Astrocyte of the cerebellum (primary cell): ENCODE data around the gene MAPK14.

Experiments
- DNase-seq: peaks from one replicate; pipeline ENCODE4 v3.0.0-alpha.2; 2011; ENCODE audit warnings: low read depth
- H3K4me3 ChIP-seq: 2 replicates; pipeline ENCODE4 v1.5.1; 2011; ENCODE audit warnings: mild to moderate bottlenecking, low read depth, low read length, moderate library complexity
- CTCF ChIP-seq: IDR thresholded peaks from 2 replicates; pipeline ENCODE4 v1.5.1; 2012; ENCODE audit warnings: low read length, low read depth, moderate library complexity, mild to moderate bottlenecking; ENCODE audit errors: missing control alignments
- in situ Hi-C: cut with HindIII; loops from 2 replicates; pipeline ENCODE4 v1.10.0; 2017; ENCODE audit warnings: low sequenced_read_pairs

MAPK14 gene

GRCh38 chr6:36034441-36034840 lies 6.8 kb downstream of the MAPK14 start:
- no peak for TF ChIP-seq CTCF
- H3K4me3 ChIP-seq: no peak overlapping the region
- in situ Hi-C loops: no loop called here
- DNase-seq: no peak

GRCh38 chr6:36035225-36035624 lies 7.6 kb downstream of the MAPK14 start:
- in situ Hi-C loops: no loop called here
- H3K4me3 ChIP-seq: no peak overlapping the region
- no peak for TF ChIP-seq CTCF
- no peak for DNase-seq

GRCh38 chr6:36038120-36038876 lies 10.7 kb downstream of the MAPK14 start:
- no peak overlapping the region for H3K4me3 ChIP-seq
- in situ Hi-C loops: no loop called here
- TF ChIP-seq CTCF: no peak
- DNase-seq: no peak

GRCh38 chr6:36039112-36039511 lies 11.5 kb downstream of the MAPK14 start:
- no peak for DNase-seq
- no peak overlapping the region for H3K4me3 ChIP-seq
- no peak for TF ChIP-seq CTCF
- in situ Hi-C loops: no loop called here

- no peak overlapping the region for H3K4me3 ChIP-seq
- no peak for TF ChIP-seq CTCF
- no peak for DNase-seq
- in situ Hi-C loops: no loop called here
Observed at GRCh38 chr6:36040958-36041357, 13.3 kb downstream of the MAPK14 start.

- no peak for DNase-seq
- in situ Hi-C loops: no loop called here
- no peak overlapping the region for H3K4me3 ChIP-seq
- no peak for TF ChIP-seq CTCF
Observed at GRCh38 chr6:36042618-36043260, 15.1 kb downstream of the MAPK14 start.
